GM21825 (cell line): Measurements from ENCODE around the gene CECR2.

Source experiments
- ATAC-seq: cut with Tn5 transposase; IDR thresholded peaks from one replicate; pipeline ENCODE4 v1.9.1; 2021; ENCODE audit warnings: mild to moderate bottlenecking, moderate library complexity; ENCODE audit not compliant: unreplicated experiment

The CECR2 gene

DNA sequence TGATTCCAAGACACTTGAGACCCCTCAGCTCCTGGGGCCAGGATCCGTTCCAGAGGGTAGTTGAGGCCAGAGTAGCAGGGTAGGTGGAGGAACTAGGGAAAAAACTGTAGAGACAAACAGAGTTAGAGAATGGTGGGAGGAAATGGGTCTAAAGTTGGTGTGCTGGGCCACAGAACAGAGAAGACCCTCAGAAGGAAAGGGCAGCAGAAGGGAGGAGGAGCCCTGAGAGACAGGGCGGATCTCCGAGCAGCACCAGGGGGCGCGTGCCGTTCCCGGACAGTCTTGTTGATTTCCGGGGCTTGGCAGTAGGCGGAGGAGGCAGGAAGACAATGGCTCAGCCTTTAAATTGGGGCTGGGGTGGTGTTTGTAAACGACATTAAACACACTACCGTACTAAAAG is 2.4 kb upstream of the CECR2 start:
- ATAC-seq, result no peak

- ATAC-seq, result no peak
Measured at GRCh38 chr22:17368144-17368543, 1.1 kb upstream of the CECR2 start.

GRCh38 chr22:17368554-17369438 is 464 bp upstream of the CECR2 start:
- ATAC-seq, result no peak

- no peak for ATAC-seq
Measured at GRCh38 chr22:17370026-17370765, 936 bp downstream of the CECR2 start.

DNA sequence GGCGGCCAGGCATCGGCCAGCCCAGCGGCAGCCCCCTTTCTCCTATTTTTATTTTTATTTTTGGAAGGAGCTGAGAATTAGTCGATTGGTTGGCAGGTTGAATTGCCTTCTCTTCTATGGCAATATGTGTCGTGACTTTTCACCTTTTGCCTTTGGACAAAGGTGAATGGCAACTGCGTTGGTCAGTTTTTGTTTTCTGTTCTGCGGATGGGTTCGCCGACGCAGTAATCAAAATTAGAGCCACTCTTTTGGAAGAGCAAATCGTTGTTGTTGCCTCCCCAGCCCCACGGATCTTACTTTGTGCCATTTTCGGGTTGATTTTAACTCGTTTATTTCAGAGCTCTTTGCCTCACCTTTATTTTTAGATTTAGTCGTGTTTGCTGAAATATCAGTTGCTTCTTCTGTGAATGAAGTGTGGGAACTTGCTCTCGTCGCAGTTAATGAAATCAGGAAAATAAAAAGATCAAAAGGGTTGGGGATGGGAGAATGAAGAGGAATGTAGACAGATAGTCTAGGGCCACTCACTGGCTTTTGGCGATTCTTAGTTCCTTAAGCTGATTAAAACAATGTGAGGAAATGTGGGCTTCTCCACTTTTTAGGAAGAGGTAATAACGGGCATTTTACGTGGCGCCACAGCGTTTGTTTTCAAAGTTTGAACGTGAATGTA is 1.6 kb downstream of the CECR2 start:
- no peak for ATAC-seq

DNA sequence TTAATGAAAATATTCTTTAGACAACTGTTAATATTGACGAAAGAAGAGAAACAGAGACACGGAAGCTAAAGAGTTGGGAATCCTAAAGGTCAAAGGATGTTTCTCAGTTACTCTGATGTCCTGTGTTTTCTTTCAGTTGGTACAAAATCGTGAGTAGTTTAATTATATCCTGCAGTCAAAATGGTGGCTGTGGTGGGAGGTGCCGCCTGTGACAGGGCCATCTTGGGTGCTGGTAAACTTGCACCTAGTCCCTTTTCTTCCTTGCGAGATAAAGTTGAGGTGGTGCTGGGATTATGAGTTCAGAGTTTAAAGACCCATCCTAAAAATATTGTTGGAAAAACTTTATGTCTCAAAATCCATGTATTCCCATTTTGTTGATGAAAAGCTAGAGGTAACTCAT is 2.2 kb downstream of the CECR2 start:
- no peak for ATAC-seq

- no peak for ATAC-seq
Measured at GRCh38 chr22:17373855-17374254, 4.6 kb downstream of the CECR2 start.

- no peak for ATAC-seq
Measured at GRCh38 chr22:17375914-17376614, 6.8 kb downstream of the CECR2 start.

DNA sequence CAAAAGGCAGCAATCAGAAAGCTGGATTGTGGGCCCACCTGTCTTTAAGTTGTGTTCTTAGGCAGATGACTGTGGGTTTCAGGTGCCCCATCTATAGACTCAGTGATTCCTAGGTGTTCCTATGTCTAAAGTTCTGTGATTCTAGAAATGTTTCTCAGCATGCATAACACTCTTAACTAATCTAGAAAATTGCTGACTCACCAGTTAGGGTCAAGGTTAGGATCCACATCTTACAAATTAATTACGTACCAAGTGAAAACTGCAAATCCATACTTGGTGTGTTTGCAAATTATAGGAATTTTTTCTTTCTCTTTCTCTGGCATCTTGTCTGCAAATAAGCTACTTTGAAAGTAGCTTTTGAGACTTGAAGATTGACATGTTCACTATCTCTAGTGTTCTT is 7.7 kb downstream of the CECR2 start:
- no peak for ATAC-seq

GRCh38 chr22:17379944-17380343 is 10.7 kb downstream of the CECR2 start:
- ATAC-seq, result no peak

- ATAC-seq, result no peak
Measured at GRCh38 chr22:17380359-17381087, 11.3 kb downstream of the CECR2 start.

DNA sequence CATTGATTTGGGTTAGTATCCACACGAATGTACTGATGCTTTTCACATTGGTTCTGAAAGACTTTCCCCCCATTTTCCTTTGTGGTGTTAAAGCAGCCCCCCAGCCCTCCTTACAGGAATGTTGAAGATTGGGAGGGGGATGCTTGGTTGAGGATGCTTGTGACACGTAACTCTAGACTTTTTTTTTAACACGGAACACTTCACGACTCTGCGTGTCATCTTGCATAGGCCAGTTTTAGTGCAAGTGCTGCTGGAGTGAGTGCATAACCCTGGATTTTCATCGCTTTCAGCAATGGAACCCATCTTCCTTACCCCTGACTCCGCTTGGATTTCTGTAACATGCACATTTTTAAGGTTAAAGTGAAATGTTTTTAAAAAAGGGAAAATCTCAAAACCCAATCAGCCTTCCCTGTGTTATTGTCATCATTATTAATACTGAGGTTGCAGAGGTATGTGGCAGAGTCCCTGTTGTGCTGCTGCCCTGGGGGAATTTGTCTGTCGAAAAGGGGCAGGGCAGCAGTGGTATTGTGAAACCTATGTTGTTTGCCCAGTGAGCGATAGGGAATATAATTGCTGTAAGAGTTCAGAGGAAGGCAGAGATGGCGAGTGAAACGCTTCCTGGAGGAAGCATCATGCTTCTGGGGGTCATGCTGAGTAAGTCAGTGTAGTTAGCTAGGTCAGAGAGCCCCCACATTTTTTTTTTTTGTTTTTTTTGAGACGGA is 12.1 kb downstream of the CECR2 start:
- ATAC-seq, result no peak

- no peak for ATAC-seq
Measured at GRCh38 chr22:17384612-17385330, 15.5 kb downstream of the CECR2 start.

DNA sequence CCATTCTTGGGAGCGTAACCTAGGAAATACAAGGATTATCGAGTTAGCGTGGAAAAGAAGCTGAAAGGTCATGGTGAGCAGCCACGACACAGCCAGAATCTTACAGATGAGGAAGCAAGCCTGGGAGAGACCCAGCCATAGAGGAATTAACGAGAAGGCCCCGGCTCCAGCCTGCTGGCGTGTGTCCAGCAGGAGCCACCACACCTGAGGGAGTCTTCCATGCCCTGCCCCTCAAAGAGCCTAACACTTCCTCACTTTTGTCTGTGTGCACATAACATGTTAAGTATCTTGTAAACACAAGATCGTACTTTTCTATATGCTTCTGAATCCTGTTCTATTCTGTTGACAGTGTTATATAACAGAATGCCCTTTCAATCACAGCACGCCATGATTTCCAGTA is 18.1 kb downstream of the CECR2 start:
- no peak for ATAC-seq

GRCh38 chr22:17388235-17388634 is 19.0 kb downstream of the CECR2 start:
- ATAC-seq, result no peak

GRCh38 chr22:17390087-17390486 is 20.8 kb downstream of the CECR2 start:
- no peak for ATAC-seq

GRCh38 chr22:17396516-17396915 is 27.3 kb downstream of the CECR2 start:
- no peak for ATAC-seq

DNA sequence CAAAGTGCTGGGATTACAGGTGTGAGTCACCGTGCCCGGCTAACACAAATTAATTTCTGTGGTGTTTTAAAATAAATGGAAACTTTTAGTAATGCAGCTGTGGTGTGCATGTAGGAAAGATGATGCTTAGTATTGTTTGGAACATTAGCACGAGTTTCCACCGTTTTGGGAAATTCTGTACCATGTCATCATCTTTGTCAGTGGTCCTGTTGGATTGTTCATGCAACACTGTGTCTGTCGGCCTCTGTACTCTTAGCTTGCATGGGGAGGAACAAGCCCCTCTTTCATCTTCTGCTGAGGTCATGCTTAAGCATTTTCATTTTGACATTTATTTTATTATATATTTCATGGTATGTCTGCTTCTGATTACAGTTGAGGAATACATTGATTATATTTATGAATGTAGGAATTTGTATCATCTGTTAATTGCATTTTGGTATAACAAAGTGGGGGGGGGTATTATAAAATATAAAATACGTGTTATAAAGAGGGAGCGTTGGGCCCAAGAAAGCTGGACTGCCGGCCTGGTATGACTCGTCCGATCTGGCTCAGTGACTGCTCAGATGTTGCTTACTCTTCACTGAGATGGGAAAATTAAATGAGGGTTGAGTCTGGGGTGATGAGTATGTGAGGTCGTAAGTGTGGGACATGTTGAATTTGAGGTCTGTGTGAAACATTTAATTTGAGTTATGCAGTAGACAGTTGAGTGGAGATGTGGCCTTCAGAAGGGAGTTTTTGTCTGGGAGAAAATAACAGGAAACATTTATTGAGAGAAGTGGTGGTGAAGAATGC is 28.7 kb downstream of the CECR2 start:
- no peak for ATAC-seq
